ENCODE measurements around the gene PTGER1. TPM values are rescaled to one million over a fixed set of nuclear protein-coding genes. Genes with fewer than 3 reads are reported as not detected.

The PTGER1 gene
- total and polyA plus RNA-seq, 2 of the 8 experiments (the other 6 are each of a cell fraction or from before 2014, with no cell fraction given), result 0.20 to 0.41 TPM

DNA sequence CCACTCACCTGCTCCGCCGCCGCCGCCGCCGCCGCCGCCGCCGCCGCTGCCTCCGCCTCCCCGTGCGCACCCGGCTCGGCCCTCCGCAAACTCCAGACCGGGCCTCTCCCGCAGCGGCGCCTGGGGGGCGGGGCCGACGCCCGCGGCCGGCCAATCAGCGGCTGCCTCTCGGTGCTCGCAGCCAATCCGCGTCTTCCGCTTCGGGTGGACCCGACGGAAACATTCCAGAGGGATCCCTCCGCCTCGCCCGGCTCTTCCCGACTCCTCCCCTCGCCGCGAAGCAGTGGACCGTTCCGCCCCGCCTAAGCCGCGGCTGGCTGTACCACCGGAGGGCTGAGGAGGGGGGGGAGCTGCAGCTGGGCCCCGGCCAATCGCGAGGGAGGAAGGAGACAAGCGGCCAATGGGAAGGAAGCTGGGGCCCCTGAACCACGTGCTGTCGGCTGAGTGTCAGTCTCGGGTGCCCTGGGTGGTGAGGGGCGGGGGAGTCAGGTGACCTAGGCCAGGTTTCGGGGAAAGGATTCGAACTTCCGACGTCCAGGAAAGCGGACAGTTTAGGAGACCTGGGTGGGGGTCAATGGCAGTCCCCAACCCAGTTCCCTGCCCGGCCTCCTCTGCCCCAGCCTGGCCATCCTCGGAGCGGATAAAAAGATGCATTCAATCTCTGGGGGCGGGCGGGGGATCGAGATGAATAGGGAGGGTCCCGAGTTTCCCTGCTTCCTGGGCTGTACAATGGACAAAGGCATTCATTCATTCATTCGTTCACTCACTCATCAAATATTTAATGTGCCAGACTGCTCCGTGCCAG is 21.1 kb upstream of the PTGER1 start, which contains the start of gene GIPC1 (continued):
- no peak for TF ChIP-seq HDAC2 (IDR thresholded peaks at IDR 0.05; ENCODE audit: borderline replicate concordance in 1 of 2, low read depth in 2 of 2, low read length in 2 of 2)
- TF ChIP-seq E2F6 (IDR thresholded peaks at IDR 0.05), result peak; percentile 46; the same call in 1 of the 2 replicates
- TF ChIP-seq SIN3A (conservative IDR thresholded peaks at IDR 0.05 in 1 of 2, IDR thresholded peaks at IDR 0.05 in 1 of 2; ENCODE audit: low read depth in 1 of 2, low read length in 2 of 2), result peak in 1 of 2 experiments; percentile 80; a peak in 2 of 4 replicates
- peak; percentile 40; the same call in 1 of the 2 replicates for TF ChIP-seq TBP (IDR thresholded peaks at IDR 0.05; ENCODE audit: low read depth, low read length)
- peak; percentile 84 for TF ChIP-seq TEAD4 (IDR thresholded peaks at IDR 0.05; ENCODE audit: low read depth, low read length)
- TF ChIP-seq SIRT6 (IDR thresholded peaks at IDR 0.05; ENCODE audit: low read length), result no peak
- TF ChIP-seq ATF3 (IDR thresholded peaks at IDR 0.05; ENCODE audit: insufficient read depth, low read depth, low read length), result peak; percentile 68
- TF ChIP-seq SRF (IDR thresholded peaks at IDR 0.05; ENCODE audit: low read depth, low read length), result no peak
- TF ChIP-seq CEBPB (IDR thresholded peaks at IDR 0.05; ENCODE audit: low read depth, low read length), result no peak
- no peak for TF ChIP-seq POLR2AphosphoS5 (IDR thresholded peaks at IDR 0.05; ENCODE audit: low read depth, low read length)
- peak; percentile 85 for TF ChIP-seq SP1 (IDR thresholded peaks at IDR 0.05; ENCODE audit: low read depth, low read length)
- TF ChIP-seq CTBP2 (IDR thresholded peaks at IDR 0.05; ENCODE audit: borderline replicate concordance, insufficient read depth, insufficient read length, low read length), result no peak
